D721Med (cell line): ENCODE results near the gene ADD2.

Source experiments
- DNase-seq: peaks from one replicate; pipeline ENCODE4 v3.0.0; 2011; ENCODE audit warnings: low spot score; ENCODE audit not compliant: insufficient read length
- FAIRE-seq: peaks from 2 replicates; lab custom pipeline; 2011; peaks lifted over from hg19 to GRCh38; lab: Jason Lieb, UNC
- CTCF ChIP-seq: IDR thresholded peaks from 2 replicates; pipeline ENCODE4 v1.5.1; 2012; ENCODE audit warnings: mild to moderate bottlenecking, control low read depth; ENCODE audit not compliant: insufficient read depth; ENCODE audit errors: missing control alignments

Gene ADD2

GRCh38 chr2:70751881-70752280, 16.1 kb downstream of the ADD2 start:
- no peak for TF ChIP-seq CTCF
- no peak for DNase-seq
- FAIRE-seq: no peak

GRCh38 chr2:70750320-70750719, 17.7 kb downstream of the ADD2 start:
- FAIRE-seq (no peak), DNase-seq (no peak)
- TF ChIP-seq CTCF: no peak

- FAIRE-seq (no peak), DNase-seq (no peak)
- no peak for TF ChIP-seq CTCF
These were observed 19.8 kb downstream of the ADD2 start for GRCh38 chr2:70748002-70748784.

GRCh38 chr2:70747284-70747683, 20.7 kb downstream of the ADD2 start:
- DNase-seq (no peak), FAIRE-seq (no peak)
- no peak for TF ChIP-seq CTCF

- DNase-seq: no peak
- TF ChIP-seq CTCF: no peak
- no peak for FAIRE-seq
These were observed 21.7 kb downstream of the ADD2 start for GRCh38 chr2:70746094-70746974.

GRCh38 chr2:70745276-70745825, 22.6 kb downstream of the ADD2 start:
- TF ChIP-seq CTCF: no peak
- FAIRE-seq: no peak
- DNase-seq: no peak

- FAIRE-seq (no peak), DNase-seq (no peak)
- no peak for TF ChIP-seq CTCF
These were observed 23.6 kb downstream of the ADD2 start for GRCh38 chr2:70744397-70744796.
